HG03521 (cell line): ENCODE data around the gene ERMARD.

Experiments used
- ATAC-seq: cut with Tn5 transposase; IDR thresholded peaks from one replicate; pipeline ENCODE4 v1.9.1; 2021; ENCODE audit warnings: mild to moderate bottlenecking, moderate library complexity; ENCODE audit not compliant: unreplicated experiment

ERMARD gene

DNA sequence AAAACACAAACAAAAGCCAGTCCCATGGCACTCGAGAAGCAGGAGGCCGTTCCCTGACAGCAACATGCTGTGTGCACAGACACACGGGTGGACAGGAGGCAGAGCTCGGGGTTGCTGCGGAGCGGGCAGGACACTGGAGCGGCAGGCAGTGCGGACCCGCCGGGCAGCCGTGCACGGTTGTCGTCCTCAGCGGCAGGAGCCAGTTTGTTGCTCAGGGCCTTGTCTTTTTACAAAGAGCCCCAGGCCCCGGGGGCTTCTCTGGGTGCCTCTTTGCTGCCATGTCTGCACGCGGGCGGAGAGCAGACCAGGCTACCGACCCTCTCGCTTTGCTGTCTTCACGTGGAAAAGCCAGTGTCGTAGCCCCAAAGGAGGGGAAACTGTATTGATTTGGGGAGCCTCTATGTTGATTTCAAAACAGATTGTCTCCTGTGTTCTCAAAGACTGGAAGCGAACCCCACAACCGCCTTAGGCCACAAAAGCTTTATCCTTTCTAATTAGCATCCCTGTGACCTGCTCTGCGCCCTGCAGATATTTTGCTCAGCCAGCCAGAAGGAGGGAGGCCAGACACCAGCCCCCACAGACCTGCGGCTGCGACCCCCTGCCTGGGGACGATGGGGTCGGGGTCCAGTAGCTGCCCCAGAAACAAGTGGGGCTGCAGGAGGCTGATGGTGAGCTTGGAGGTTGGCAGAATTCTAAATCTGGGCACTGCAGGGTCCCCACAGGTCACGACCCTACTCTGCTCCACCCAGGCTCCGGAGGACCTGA, 50.2 kb downstream of the ERMARD start:
- no peak for ATAC-seq

DNA sequence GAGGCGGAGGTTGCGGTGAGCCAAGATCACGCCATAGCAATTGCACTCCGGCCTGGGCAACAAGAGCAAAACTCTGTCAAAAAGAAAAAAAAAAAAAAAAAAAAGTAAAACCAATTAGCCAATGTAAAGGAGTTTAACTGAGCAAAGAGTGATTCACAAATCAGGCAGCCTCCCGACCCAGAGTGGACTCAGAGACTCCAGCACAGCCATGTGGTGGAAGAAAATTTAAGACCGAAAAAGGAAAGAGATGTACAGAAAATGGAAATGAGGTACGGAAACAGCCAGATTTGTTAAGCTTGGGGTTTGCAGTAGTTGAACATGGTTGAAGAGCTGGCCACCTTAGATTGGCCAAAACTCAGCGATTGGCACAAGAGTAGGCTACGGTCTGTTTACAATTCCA, 51.4 kb downstream of the ERMARD start:
- ATAC-seq = no peak

DNA sequence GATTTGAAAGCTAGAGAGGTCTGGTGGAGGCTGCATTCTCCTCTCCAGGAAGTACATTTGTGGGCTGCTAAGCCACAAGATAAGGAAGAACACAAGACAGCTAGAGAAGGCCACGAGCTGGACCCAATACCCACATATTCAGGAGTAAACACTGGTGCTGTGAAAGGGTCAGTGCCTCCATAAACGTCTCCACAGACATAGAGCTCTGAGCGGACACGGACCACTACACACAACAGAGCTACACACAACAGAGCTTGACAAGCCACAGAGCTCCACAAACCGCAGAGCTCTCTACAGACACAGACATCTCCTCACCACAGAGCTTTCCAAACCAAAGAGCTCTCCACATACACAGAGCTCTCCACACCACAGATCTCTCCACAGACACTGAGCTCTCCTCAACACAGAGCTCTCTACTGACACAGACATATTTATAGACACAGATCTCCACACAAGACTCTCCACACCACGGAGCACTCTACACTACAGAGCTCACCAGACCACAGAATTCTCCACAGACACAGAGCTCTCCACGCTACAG, 51.9 kb downstream of the ERMARD start:
- ATAC-seq = no peak

DNA sequence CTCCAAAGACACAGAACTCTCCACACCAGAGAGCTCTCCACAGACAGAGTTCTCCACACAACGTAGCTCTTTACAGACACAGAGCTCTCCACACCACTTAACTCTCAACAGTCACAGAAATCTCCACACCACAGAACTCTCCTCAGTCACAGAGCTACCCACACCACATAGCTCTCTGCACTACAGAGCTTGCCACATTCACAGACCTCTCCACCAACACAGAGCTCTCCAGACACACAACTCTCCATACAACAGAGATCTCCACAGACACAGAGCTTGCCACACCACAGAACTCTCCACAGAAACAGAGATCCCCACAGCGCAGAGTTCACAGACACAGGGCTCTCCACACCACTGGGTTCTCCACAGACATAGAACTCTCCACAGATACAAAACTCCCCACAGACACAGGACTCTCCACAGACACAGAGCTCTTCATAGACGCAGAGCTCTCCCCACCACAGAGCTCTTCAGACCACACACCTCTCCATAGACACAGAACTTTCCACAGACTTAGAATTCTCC, 52.5 kb downstream of the ERMARD start:
- no peak for ATAC-seq

DNA sequence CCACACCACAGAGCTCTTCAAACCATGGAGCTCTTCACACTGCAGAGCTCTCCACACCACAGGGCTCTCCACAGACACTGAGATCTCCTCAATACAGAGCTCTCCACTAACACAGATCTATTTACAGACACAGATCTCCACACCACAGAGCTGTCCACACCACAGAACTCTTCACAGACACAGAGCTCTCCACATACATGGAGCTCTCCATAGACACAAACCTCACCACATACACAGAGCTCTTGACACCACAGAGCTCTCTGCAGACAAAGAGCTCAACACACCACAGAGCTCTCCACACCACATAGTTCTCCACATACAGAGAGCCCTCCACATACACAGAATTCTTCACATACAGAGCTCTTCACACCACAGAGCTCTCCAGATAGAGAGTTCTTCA, 53.0 kb downstream of the ERMARD start:
- ATAC-seq = no peak

DNA sequence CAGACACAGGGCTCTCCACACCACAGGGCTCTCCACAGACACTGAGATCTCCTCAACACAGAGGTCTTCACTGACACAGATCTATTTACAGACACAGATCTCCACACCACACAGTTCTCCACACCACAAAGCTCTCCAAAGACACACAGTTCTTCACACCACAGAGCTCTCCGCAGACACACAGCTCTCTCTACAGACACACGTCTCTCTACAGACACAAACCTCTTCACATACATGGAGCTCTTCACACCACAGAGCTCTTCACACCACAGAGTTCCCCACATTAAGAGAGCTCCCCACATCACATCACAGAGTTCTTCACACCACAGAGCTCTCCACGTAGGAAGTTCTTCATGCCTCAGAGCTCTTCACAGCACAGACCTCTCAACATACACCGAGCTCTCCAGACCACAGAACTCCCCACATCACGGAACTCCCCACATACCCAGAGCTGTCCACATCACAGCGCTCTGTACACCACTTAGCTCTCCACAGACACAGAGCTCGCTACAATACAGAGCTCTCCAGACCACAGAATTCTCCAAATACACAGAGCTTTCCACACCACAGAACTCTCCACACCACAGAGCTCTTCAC, 53.9 kb downstream of the ERMARD start:
- no peak for ATAC-seq

DNA sequence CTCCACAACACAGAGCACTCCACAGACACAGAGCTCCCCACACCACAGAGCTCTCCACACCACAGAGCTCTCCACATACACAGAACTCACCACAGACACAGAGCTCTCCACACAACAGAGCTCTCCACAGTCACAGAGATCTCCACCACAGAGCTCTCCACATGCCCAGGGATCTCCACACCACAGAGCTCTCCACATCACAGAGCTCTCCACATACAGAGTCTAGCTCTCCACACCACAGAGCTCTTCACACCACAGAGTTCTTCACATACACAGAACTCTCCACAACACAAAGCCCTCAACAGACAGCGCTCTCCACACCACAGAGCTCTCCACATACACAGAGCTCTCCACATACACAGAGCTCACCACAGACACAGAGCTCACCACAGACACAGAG, 55.3 kb downstream of the ERMARD start:
- ATAC-seq = no peak

DNA sequence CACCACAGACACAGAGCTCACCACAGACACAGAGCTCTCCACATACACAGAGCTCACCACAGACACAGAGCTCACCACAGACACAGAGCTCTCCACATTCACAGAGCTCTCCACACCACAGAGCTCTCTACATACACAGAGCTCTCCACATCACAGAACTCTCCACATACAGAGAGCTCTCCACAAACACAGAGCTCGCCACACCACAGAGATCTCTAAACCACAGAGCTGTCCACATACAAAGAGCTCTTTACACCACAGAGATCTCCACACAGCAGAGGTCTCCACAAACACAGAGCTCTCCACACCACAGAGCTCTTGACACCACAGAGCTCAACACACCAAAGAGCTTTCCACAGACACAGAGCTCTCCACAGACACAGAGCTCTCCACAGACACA, 55.8 kb downstream of the ERMARD start:
- ATAC-seq = no peak

DNA sequence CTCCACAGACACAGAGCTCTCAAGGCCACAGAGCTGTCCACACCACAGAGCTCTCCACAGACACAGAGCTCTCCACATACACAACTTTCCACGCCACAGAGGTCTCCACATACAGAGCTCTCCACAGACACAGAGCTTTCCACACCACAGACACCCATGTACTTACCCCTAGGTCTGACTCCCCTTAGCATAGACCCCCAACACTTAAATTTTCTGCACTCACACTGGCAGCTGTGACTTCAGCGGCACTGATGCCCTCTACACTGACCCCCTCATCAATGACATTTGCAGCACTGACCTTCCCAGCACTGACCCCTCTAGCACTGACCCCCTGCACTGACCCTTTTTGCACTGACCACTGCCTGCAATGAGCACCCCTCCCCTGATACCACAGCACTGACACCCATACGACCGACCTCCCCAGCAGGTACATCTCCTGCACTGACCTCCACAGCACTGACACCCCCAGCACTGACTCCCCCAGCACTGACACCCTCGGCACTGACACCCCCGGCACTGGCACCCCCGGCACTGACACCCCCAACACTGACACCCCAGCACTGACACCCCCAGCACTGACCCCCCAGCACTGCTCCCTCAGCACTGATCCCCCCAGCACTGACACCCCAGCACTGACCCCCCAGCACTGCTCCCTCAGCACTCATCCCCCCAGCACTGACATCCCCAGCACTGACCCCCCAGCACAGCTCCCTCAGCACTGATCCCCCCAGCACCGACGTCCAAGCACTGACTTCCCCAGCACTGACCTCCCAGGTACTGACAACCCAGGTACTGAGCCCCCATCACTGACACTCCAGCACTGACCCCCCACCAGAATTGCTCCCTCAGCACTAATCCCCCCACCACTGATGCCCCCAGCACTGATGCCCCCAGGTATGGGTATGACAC, 56.5 kb downstream of the ERMARD start:
- no peak for ATAC-seq

DNA sequence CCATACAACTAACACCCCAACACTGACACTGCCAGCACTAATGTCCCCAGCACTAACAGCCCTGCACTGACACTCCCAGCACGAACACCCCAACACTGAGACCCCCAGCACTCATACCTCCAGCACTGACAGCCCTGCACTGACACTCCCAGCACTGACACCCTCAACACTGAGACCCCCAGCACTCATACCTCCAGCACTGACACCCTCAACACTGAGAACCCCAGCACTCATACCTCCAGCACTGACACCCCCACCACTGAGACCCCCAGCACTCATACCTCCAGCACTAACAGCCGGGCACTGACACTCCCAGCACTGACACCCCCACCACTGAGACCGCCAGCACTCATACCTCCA, 57.2 kb downstream of the ERMARD start:
- no peak for ATAC-seq

DNA sequence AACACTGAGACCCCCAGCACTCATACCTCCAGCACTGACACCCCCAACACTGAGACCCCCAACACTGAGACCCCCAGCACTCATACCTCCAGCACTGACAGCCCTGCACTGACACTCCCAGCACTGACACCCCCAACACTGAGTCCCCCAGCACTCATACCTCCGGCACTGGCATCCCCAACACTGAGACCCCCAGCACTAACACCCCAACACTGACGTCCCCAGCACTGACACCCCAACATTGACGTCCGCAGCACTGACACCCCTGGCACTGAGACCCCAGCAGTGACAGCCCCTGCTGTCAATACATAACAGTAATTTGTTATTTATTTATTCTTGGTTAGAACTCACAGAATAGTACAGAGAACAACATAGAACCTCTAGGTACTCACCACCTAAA, 58.0 kb downstream of the ERMARD start:
- ATAC-seq = no peak

DNA sequence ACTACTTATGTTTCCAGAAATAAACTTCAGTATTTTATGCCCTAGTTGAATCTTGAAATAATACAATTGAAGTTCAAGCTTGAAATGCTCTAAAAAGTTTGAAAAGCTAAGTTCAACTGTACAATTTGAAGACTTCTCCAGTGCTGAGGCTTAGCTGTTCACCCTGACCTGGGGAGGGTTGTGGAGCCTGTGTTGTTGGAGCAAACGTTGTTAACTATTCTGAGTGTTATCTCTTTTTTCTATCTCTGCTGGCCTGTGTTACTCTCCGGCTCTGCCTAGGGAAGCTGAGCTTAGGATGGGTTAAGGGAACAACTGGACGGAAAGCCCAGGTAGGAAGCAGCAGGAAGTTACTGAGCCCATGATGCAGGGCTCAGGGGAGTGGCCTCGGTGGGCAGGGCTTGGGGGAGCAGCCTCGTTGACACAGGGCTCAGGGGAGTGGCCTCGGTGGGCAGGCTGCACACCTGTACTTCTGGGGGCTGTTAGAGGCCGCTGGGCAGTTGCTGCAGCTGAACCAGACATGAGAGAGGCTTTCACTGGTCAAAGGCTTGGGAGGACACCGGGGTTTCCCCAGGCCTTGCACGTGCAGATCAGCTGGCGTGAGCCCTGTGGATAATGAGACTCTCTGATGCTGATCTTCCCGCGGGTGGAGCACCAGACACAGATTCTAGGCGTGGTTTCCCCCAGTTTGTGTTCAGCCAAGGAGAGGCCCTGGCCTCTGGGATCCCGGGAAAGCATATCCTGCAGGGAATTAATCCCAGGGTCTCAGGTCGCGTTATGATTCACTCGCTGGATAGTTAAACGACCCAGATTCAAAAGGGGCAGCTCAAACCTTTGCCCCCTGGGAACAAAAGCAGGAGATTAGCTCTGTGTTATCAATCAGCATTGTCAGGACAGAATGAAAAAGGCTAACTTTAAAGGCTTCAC, 58.9 kb downstream of the ERMARD start:
- ATAC-seq = no peak

DNA sequence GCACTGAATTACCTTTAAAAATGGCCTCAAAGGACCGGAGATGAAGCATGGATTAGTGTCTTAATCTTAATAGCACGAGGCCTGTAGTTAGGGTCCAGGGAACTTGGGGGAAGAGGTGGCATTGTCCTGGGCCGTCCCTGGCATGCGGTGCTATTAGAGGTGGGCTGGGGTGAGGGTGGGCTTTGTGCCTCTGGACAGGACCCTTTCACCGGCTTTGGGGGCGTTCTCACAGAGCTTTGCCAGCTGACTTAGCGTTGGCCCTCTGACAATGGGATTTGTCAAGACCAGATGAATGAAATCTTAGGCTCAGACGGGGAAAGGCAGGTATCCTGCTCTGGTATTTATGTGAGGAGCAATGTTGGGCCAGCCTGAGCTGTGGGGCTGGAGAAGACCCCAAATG, 59.6 kb downstream of the ERMARD start:
- no peak for ATAC-seq

DNA sequence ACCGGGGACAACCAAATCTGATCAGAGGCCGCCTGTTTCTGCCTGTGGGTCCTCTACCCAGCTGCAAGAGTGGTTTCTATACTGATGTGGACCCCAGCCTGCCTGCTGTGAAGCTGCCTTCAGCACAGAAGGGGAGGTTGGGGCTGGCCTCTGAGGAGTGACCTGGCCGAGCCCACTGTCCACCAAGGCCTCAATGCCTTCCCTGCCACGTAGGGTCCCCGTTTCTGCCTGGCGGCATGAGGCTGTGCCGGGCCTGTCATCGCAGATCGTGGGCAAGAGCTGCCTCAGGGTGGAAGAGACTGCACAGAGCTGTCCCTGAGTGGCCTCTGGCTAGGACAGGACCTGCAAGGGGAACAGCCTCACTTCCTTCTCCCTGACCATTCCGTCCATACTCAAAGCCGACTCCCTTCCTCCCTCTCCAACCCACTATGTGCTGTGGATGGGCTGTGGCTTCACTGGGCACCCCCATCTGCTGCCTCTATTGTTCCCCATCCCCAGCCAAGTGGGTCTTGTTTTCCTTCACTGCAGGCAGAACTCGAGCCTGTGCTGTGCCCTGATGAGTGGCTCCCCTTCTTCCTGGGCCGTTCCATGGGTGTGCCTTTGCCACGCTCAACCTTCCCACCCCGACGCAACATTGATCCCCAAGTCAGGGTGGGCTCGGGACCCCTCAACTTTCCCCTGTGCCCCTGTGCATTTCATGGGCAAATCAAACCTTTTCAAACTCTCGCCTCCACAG, 60.3 kb downstream of the ERMARD start:
- no peak for ATAC-seq

DNA sequence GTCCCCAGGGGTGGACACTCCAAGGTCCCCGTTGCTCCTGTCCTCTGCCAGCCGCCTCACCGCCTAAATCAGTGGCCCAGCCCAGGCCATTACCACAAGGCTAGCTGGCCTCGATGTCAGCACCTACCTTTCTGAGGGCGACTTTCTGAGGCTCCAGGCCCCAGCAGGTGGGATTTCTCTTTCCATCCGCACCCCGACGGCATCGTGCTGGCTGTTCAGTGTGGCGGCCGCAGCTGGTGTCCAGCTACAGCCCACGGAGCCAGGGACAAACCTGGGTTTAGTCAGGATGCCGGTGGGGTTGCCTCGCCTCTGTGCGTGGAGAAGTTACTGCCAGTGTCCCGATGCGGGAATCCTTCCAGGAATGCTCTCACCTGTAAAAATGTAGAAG, 60.8 kb downstream of the ERMARD start:
- ATAC-seq = no peak

DNA sequence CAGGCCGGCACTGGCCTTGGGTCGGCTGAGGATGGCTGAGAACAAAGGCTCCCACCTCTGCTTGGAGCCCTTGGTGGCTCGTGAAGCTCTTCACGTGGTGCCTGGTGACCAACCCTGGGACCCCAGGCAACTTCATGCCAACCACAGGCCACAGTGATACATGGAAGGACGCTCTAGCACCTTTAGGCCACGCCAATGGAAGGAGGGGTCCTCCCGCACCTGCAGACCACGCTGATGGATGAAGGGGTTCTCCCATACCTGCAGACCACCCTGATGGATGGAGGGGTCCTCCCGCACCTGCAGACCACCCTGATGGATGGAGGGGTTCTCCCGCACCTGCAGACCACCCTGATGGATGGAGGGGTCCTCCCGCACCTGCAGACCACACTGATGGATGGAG, 62.5 kb downstream of the ERMARD start:
- ATAC-seq = no peak

DNA sequence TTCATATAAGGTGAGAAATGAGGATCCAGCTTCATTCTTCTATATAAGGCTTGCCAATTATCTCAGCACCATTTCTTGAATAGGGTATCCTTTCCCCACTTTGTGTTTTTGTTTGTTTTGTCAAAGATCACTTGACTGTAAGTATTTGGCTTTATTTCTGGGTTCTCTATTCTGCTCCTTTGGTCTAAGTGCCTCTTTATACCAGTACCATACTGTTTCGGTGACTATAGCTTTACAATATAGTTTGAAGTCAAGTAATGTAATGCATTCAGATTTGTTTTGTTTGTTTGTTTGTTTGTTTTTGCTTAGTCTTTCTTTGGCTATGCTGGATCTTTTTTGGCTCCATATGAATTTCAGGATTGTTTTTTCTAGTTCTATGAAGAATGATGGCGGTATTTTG, 64.6 kb downstream of the ERMARD start:
- ATAC-seq = no peak

DNA sequence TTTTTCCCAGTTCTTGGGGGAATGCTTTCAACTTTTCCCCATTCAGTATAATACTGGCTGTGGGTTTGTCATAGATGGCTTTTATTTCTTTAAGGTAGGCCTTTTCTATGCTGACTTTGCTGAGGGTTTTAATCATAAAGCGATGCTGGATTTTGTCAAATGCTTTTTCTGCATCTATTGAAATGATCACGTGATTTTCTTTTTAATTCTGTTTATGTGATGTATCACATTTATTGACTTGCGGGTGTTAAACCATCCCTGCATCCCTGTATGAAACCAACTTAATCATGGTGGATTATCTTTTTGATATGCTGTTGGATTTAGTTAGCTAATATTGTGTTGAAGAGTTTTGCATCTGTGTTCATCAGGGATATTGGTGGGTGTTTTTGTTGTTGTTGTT, 65.6 kb downstream of the ERMARD start:
- ATAC-seq = no peak

DNA sequence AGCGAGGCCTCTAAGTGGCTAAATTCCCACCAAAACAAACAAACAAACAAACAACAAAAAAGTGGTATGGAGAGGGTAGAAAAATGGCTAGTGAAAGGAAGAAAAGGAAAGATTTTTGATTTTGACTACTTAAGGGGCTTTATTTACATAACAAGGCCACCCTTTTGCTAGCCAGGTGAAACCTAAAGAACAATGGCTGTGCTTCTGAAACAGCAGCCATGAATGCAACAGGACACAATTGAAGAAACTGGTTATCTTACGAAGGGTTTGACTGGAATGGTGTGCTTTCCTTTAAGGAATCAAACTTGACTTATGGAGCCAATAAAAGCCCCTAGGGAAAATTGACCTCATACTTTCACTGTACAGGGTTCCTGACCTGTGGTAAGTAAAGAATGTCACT, 68.9 kb downstream of the ERMARD start:
- ATAC-seq = no peak

DNA sequence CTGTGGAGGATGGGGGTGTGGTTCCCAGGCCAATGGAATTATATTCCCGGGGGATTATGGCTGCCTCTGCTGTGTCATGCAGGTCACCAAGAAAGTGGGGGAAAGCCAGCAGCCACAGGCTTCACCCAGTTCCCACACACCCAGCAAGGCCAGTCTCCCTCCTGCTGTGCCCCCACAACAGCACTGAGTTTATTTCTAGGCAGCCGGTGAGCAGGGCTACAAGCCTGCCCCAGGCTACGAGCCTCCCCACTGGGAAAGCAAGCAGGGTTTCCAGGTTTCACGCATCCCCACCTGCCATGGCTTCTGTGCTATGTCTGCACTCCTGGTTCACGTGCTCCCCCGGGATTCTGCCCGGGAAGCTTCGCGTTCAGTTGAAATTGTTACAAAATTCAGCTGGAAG, 72.6 kb downstream of the ERMARD start:
- no peak for ATAC-seq
